OCI-LY1 (cell line): ENCODE results near the gene CRYBB1.

Experiments used
- H2AFZ ChIP-seq: fragments of 200-600 bp; sonication (generic), shearing (Covaris generic); 2 replicates; pipeline ENCODE4 v1.6.0; 2014; ENCODE audit warnings: antibody characterized with exemption, mild to moderate bottlenecking, low read length
- H3F3A ChIP-seq: fragments of 200-600 bp; sonication (generic), shearing (Covaris generic); 2 replicates; pipeline ENCODE4 v1.6.0; 2014; ENCODE audit warnings: mild to moderate bottlenecking, antibody characterized with exemption, low read length, moderate library complexity; ENCODE audit not compliant: insufficient read depth
- H3K27ac ChIP-seq: fragments of 200-600 bp; sonication (generic); 2 replicates; pipeline ENCODE4 v1.5.1; 2014; ENCODE audit warnings: low read length, mixed run types, mild to moderate bottlenecking, low read depth; ENCODE audit not compliant: poor library complexity, severe bottlenecking
- H3K27me3 ChIP-seq: fragments of 200-600 bp; sonication (generic); 2 replicates; pipeline ENCODE4 v1.6.0; 2014; ENCODE audit warnings: antibody characterized with exemption, mild to moderate bottlenecking, low read length, moderate library complexity; ENCODE audit not compliant: insufficient read depth
- H3K36me3 ChIP-seq: fragments of 200-600 bp; sonication (generic); 2 replicates; pipeline ENCODE4 v1.6.1; 2014; ENCODE audit warnings: mild to moderate bottlenecking, antibody characterized with exemption, low read length, moderate library complexity, mixed read lengths; ENCODE audit not compliant: insufficient read depth
- H3K4me1 ChIP-seq: fragments of 200-600 bp; sonication (generic); 2 replicates; pipeline ENCODE4 v1.5.1; 2014; ENCODE audit warnings: mild to moderate bottlenecking, low read length, moderate library complexity; ENCODE audit not compliant: insufficient read depth, severe bottlenecking
- H3K4me2 ChIP-seq: fragments of 200-600 bp; sonication (generic), shearing (Covaris generic); 2 replicates; pipeline ENCODE4 v1.6.1; 2014; ENCODE audit warnings: low read length
- H3K4me3 ChIP-seq: fragments of 200-600 bp; sonication (generic); 2 replicates; pipeline ENCODE4 v1.5.1; 2014; ENCODE audit warnings: low read length, low read depth, mild to moderate bottlenecking, mixed read lengths; ENCODE audit not compliant: poor library complexity, severe bottlenecking
- H3K79me2 ChIP-seq: fragments of 200-600 bp; shearing (Covaris generic); 2 replicates; pipeline ENCODE4 v1.6.1; 2016; ENCODE audit warnings: mixed run types, low read length, mixed read lengths; ENCODE audit not compliant: insufficient read depth
- H3K9ac ChIP-seq: fragments of 200-600 bp; sonication (generic), shearing (Covaris generic); 2 replicates; pipeline ENCODE4 v1.6.1; 2014; ENCODE audit warnings: mild to moderate bottlenecking, low read length, mixed read lengths
- H3K9me2 ChIP-seq: fragments of 200-600 bp; sonication (generic), shearing (Covaris generic); 2 replicates; pipeline ENCODE4 v1.6.1; 2014; ENCODE audit warnings: low read depth, mild to moderate bottlenecking, low read length, mixed read lengths
- H3K9me3 ChIP-seq: fragments of 200-600 bp; shearing (Covaris generic); 2 replicates; pipeline ENCODE4 v1.6.1; 2014; ENCODE audit warnings: low read length, mixed read lengths
- H4K20me1 ChIP-seq: fragments of 200-600 bp; sonication (generic), shearing (Covaris generic); 2 replicates; pipeline ENCODE4 v1.6.0; 2016; ENCODE audit warnings: mild to moderate bottlenecking, low read length; ENCODE audit not compliant: insufficient read depth
- EZH2 ChIP-seq: fragments of 200-600 bp; sonication (generic), shearing (Covaris generic); IDR thresholded peaks from 2 replicates; pipeline ENCODE4 v1.8.0; 2017; ENCODE audit warnings: borderline replicate concordance, mixed run types, mild to moderate bottlenecking, antibody characterized with exemption, low read length, moderate library complexity, mixed read lengths
- TF ChIP-seq, protein P1 (sequence below): fragments of 200-600 bp; sonication (generic), shearing (Covaris generic); IDR thresholded peaks from 2 replicates; pipeline ENCODE4 v1.5.1; 2017; ENCODE audit warnings: mild to moderate bottlenecking, antibody characterized with exemption, low read length, moderate library complexity, mixed read lengths

The CRYBB1 gene

DNA sequence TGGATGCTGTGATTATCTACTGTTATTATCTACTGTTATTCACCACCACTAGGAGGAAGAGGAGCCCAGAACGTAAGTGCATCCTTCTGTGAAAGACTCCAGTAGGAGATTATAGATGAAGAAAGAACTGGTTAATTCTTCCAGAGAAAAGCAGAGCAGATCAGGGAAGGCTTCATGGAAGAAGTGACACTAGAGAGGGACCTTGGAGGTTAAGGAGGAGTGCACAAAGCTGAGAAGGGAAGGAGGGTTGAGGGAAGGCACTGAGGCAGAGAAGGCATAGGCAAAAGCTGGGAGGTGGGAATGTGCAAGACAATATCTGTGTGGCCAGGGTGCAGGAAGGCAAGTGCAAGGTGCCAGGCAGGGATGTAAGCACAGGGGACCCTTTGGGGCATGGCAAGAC lies 13.5 kb downstream of the CRYBB1 start:
- Histone ChIP-seq H4K20me1 (no peaks in the 10 kb centered on the region), H3K79me2 (no peaks in the 10 kb centered on the region), H2AFZ (no peak overlapping the region), H3K27me3 (no peaks in the 10 kb centered on the region), H3F3A (no peaks in the 10 kb centered on the region), H3K4me1 (peaks cover 9% of the 10 kb centered on the region), H3K36me3 (no peaks in the 10 kb centered on the region), H3K9ac (no peak overlapping the region), H3K4me3 (no peak overlapping the region), H3K27ac (no peak overlapping the region), H3K4me2 (no peak overlapping the region), H3K9me3 (no peaks in the 10 kb centered on the region), H3K9me2 (no peaks in the 10 kb centered on the region)
- TF ChIP-seq, protein P1, sequence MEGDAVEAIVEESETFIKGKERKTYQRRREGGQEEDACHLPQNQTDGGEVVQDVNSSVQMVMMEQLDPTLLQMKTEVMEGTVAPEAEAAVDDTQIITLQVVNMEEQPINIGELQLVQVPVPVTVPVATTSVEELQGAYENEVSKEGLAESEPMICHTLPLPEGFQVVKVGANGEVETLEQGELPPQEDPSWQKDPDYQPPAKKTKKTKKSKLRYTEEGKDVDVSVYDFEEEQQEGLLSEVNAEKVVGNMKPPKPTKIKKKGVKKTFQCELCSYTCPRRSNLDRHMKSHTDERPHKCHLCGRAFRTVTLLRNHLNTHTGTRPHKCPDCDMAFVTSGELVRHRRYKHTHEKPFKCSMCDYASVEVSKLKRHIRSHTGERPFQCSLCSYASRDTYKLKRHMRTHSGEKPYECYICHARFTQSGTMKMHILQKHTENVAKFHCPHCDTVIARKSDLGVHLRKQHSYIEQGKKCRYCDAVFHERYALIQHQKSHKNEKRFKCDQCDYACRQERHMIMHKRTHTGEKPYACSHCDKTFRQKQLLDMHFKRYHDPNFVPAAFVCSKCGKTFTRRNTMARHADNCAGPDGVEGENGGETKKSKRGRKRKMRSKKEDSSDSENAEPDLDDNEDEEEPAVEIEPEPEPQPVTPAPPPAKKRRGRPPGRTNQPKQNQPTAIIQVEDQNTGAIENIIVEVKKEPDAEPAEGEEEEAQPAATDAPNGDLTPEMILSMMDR, result no peak; the same call in 1 of the 2 replicates
- TF ChIP-seq EZH2, result no peak

DNA sequence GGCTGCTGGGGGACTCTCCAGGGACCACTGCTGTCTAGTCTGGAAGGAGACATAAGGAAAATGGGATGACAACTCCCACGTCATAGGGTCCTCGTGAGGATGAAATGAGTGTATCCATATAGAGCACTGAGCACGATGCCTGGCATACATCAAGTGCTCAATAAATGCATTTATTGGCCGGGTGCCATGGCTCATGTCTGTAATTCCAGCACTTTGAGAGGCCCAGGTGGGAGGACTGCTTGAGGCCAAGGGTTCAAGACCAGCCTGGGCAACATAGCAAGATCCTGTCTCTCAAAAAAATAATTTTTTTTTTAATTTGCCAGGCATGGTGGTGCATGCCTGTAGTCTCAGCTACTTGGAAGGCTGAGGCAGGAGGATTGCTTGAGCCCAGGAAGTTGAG lies 15.7 kb downstream of the CRYBB1 start:
- no peaks in the 10 kb centered on the region for H3K9me3 ChIP-seq
- no peaks in the 10 kb centered on the region for H3F3A ChIP-seq
- no peaks in the 10 kb centered on the region for H3K9me2 ChIP-seq
- H3K4me1 ChIP-seq, result no peaks in the 10 kb centered on the region
- H3K36me3 ChIP-seq, result no peaks in the 10 kb centered on the region
- H3K4me2 ChIP-seq, result no peak overlapping the region
- no peaks in the 10 kb centered on the region for H4K20me1 ChIP-seq
- H3K4me3 ChIP-seq, result no peak overlapping the region
- no peak overlapping the region for H2AFZ ChIP-seq
- no peak overlapping the region for H3K27ac ChIP-seq
- TF ChIP-seq, protein P1, result no peak
- no peak for TF ChIP-seq EZH2
- no peaks in the 10 kb centered on the region for H3K79me2 ChIP-seq
- no peaks in the 10 kb centered on the region for H3K27me3 ChIP-seq
- no peak overlapping the region for H3K9ac ChIP-seq

DNA sequence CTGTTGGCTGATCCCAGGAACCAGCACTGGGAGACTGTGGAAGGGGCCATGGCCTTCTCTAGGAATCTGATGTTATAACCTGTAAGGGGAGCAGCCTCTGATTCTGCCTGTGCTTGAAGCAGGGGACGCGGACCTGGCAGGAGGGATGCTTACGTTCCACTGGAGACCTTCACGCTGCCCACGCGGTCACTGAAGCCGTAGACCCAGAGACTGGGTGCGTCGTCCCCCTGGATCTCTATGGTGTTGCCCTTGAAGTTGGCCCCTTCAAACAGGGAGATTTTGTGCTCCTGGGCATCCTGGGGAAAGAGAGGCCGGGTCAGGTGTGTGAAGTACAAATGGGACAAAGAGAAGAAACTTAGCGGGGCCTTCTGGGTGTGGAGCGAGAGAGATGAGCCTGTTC lies 16.1 kb downstream of the CRYBB1 start:
- no peak overlapping the region for H3K4me2 ChIP-seq
- no peaks in the 10 kb centered on the region for H3K9me2 ChIP-seq
- no peak overlapping the region for H3K27ac ChIP-seq
- no peaks in the 10 kb centered on the region for H3K79me2 ChIP-seq
- H3K36me3 ChIP-seq, result no peaks in the 10 kb centered on the region
- TF ChIP-seq, protein P1, result no peak
- TF ChIP-seq EZH2, result no peak
- H3K9ac ChIP-seq, result no peak overlapping the region
- no peaks in the 10 kb centered on the region for H3F3A ChIP-seq
- H3K9me3 ChIP-seq, result no peaks in the 10 kb centered on the region
- no peaks in the 10 kb centered on the region for H4K20me1 ChIP-seq
- no peaks in the 10 kb centered on the region for H3K4me1 ChIP-seq
- no peak overlapping the region for H2AFZ ChIP-seq
- no peak overlapping the region for H3K4me3 ChIP-seq
- H3K27me3 ChIP-seq, result no peaks in the 10 kb centered on the region
